Cardiac muscle cell (in vitro differentiated cells and primary cell): Measurements from ENCODE around the gene PCGF3. TPM values are rescaled to one million over a fixed set of nuclear protein-coding genes. Genes with fewer than 3 reads are reported as not detected.
"Not testable (repeated sequence)": the region's sequence is repeated elsewhere in the genome, so short reads cannot be mapped to it uniquely, and the experiment has no call there.

Experiments
- DNase-seq, 2 donors: peaks; one replicate each; pipeline versions ENCODE4 v3.0.0 to v3.0.0-alpha.2; 2010 to 2017; ENCODE audit warnings: low read depth in 1 of 2, low spot score in 1 of 2
- H3K27ac ChIP-seq: fragments of 200-600 bp; sonication (generic); 2 replicates; pipeline ENCODE4 v1.5.1; 2016
- H3K27me3 ChIP-seq: fragments of 200-600 bp; sonication (generic); 2 replicates; pipeline ENCODE4 v1.6.0; 2016; ENCODE audit warnings: control low read depth
- H3K36me3 ChIP-seq: fragments of 200-600 bp; sonication (generic); 2 replicates; pipeline ENCODE4 v1.5.1; 2016; ENCODE audit warnings: control low read depth
- H3K4me1 ChIP-seq: fragments of 200-600 bp; sonication (generic); 2 replicates; pipeline ENCODE4 v1.8.1; 2017; ENCODE audit warnings: low read depth, mild to moderate bottlenecking, mixed run types
- H3K4me3 ChIP-seq: fragments of 200-600 bp; sonication (generic); 2 replicates; pipeline ENCODE4 v1.5.1; 2016; ENCODE audit warnings: mild to moderate bottlenecking
- H3K9me3 ChIP-seq: fragments of 200-600 bp; sonication (generic); 2 replicates; pipeline ENCODE4 v1.5.1; 2017; ENCODE audit warnings: low read depth, mild to moderate bottlenecking, control low read depth
- polyA plus RNA-seq: library from polyadenylated mRNA; unstranded; fragments of >200 nt; fragmentation: Nextera tagmentation; extraction: Ambion mirVana; gene quantifications from 2 replicates; pipeline ENCODE4 v1.2.1, GENCODE V29; 2016
- total RNA-seq: library from RNA; depleted of rRNA; stranded (reverse); fragments of >200 nt; gene quantifications from 2 replicates; pipeline ENCODE4 v1.2.3, GENCODE V29; 2016
- TF ChIP-seq, protein P1 (sequence below): IDR thresholded peaks from 2 replicates; pipeline ENCODE4 v1.5.1; 2012; ENCODE audit warnings: low read depth, mild to moderate bottlenecking, low read length

PCGF3 gene
- total and polyA plus RNA-seq, 2 experiments from 2014 or later, result 32.8 to 118 TPM

DNA sequence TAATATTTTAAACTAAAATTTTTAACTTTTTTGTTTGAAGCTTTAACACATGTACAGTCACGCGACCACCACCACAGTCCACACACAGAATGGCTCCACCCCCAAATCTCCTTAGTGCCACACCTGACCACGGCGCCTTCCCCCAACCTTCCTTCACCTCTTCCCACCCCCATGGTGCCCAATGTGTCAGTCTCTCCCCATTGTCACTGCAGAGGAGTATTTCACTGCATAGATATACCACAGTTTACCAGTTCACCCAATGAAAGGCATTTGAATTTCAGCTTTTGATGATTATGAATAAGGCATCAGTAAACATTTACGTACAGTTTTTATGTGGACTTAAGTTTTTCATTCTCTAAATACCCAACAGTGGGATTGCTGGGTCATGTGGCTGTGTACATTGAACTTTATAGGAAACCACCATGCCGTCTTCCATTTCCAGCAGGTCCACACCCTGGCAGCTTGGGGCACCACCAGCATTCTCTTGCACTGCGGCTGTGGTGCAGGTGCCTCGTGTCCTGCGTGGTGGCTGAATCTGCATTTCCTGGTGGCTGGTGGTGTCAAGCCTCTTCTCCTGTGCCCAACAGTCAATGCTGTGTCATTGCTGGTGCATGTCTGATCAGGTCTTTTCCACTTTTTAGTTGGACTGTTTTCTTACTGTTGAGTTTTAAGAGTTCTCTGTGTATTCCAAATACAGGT is 71.3 kb downstream of the PCGF3 start:
- no peak overlapping the region for H3K4me3 ChIP-seq
- no peak overlapping the region for H3K27ac ChIP-seq
- DNase-seq, result no peak
- no peaks in the 10 kb centered on the region for H3K9me3 ChIP-seq
- peaks cover 24% of the 10 kb centered on the region for H3K36me3 ChIP-seq
- TF ChIP-seq, protein P1, sequence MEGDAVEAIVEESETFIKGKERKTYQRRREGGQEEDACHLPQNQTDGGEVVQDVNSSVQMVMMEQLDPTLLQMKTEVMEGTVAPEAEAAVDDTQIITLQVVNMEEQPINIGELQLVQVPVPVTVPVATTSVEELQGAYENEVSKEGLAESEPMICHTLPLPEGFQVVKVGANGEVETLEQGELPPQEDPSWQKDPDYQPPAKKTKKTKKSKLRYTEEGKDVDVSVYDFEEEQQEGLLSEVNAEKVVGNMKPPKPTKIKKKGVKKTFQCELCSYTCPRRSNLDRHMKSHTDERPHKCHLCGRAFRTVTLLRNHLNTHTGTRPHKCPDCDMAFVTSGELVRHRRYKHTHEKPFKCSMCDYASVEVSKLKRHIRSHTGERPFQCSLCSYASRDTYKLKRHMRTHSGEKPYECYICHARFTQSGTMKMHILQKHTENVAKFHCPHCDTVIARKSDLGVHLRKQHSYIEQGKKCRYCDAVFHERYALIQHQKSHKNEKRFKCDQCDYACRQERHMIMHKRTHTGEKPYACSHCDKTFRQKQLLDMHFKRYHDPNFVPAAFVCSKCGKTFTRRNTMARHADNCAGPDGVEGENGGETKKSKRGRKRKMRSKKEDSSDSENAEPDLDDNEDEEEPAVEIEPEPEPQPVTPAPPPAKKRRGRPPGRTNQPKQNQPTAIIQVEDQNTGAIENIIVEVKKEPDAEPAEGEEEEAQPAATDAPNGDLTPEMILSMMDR, result no peak
- peaks cover 7% of the 10 kb centered on the region for H3K4me1 ChIP-seq
- no peaks in the 10 kb centered on the region for H3K27me3 ChIP-seq

- no peak overlapping the region for H3K4me3 ChIP-seq
- H3K27ac ChIP-seq, result no peak overlapping the region
- H3K27me3 ChIP-seq, result no peaks in the 10 kb centered on the region
- no peaks in the 10 kb centered on the region for H3K9me3 ChIP-seq
- H3K36me3 ChIP-seq, result peaks cover 24% of the 10 kb centered on the region
- H3K4me1 ChIP-seq, result peaks cover 11% of the 10 kb centered on the region
- TF ChIP-seq, protein P1, result no peak
- no peak for DNase-seq
Measured at GRCh38 chr4:777520-778262, 72.1 kb downstream of the PCGF3 start.

DNA sequence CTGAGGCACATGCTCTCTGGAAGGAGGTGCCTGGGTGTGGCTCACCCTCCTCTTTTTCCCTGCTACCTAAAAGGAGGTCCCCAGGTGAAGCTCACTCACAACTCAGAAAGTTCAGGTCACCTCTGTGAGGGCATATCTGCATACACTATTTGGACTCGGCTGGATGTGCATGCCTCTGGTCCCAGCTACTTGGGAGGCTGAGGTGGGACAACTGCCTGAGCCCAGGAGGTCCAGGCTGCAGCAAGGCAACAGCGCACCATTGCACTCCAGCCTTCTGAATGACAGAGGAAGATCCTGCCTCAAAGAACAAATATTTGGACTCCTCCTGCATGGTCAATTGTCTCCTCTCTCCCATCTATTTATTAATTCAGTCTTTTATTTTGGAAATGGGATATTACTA is 73.9 kb downstream of the PCGF3 start:
- TF ChIP-seq, protein P1, result no peak
- Histone ChIP-seq H3K36me3 (peaks cover 24% of the 10 kb centered on the region), H3K4me3 (no peak overlapping the region), H3K27me3 (peaks cover 7% of the 10 kb centered on the region), H3K4me1 (peaks cover 11% of the 10 kb centered on the region), H3K27ac (no peak overlapping the region), H3K9me3 (no peaks in the 10 kb centered on the region)
- DNase-seq, result no peak

GRCh38 chr4:780255-780654 is 74.6 kb downstream of the PCGF3 start:
- not testable (repeated sequence) for DNase-seq, H3K9me3 ChIP-seq, H3K27ac ChIP-seq
- H3K36me3 ChIP-seq, result peaks cover 24% of the 10 kb centered on the region
- peaks cover 11% of the 10 kb centered on the region for H3K4me1 ChIP-seq
- H3K27me3 ChIP-seq, result peaks cover 14% of the 10 kb centered on the region
- peak overlapping the region; percentile 94 for H3K4me3 ChIP-seq

GRCh38 chr4:780716-781492 is 75.3 kb downstream of the PCGF3 start:
- Histone ChIP-seq H3K27me3 (peaks cover 21% of the 10 kb centered on the region), H3K9me3 (no peaks in the 10 kb centered on the region), H3K4me1 (peaks cover 14% of the 10 kb centered on the region), H3K27ac (peak overlapping the region; percentile 99), H3K4me3 (peak overlapping the region; percentile 94), H3K36me3 (peaks cover 19% of the 10 kb centered on the region)
- DNase-seq, result no peak
- TF ChIP-seq, protein P1, result no peak
